ENCODE results near the gene GK2.

The GK2 gene
- total RNA-seq: 0 to 0.99 (median 0) reads per million in 17 experiments

DNA sequence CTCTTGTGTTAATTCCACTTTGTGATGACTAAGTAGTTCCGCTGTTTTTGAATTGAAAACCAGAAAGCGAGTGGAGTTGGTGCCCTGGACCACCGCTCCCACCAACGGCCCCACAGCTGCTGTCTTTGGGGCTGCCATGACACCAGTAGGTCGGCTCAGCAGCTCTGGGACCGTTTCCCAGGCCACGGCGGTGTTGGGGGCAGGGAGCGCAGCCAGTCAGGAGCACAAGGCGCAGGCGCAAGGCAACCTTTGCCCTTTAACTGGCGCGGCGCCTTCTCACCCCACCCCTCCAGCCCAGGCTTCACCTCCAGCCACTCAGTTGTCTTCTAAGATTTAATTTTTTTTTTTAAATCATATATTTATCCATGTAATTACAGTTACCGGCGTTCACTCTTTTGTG, at the start of gene GK2:
Gene GK2 (minus strand): TSS at position 166 of the 400 bp plus-strand sequence. CDS start 28 bp downstream, at position 138.
- no peak for DNase-seq

DNA sequence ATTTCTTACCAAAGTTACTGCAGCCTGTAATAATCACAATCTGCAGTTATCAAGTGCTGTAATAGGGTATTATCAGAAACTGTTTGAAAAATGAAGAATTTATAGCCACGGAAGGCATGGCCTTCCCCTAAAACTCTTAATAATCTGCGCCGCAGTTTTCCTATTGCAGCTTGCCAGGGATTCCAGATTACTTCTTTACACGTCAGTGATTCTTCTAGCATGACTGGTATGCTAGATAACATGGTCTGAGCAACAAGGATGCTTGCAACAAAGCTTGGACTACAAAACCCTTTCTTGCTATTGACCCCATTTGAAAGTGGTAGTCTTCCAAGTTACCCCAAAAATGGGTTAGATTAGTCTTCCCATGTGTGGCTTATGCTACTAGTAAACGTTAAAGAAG, 47.2 kb upstream of the GK2 start:
- DNase-seq: no peak

DNA sequence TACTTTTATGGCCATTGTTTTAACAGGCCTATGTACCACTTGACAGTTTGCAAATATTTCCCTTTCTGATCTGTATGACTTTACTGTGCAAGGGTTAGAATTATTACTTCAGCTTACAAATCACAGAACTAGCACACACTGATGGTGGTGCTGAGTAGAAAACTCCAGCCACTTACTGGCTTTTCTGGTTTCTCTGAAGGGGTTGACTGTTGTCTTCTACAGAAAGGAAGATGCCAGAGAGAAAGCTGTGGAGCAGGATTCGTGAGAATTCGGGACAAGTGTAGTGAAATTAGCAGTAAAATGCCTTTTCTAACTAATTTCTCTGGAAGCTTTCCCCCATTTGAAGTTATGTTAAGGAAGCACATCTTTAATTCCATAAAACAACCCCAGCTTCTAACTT, 46.6 kb upstream of the GK2 start:
- DNase-seq: no peak

DNA sequence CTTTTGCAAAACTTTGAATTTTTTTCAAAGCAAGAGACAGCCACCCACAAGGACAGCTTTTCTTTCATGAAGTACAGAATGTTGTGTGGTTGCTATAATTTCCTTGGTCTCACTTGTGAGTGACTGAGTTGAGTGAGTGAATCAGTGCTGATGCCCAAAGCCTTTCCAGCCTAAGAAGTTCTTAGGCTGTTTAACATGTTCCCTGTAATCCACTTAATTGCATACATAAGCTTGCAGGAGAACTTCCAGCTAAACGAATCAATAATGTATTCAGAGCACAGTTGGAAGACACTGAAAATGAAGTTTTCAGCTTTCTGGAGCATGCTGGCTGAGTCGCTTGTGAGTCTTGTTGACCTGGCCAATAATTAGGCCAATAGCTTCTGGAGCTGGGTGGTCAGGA, 42.0 kb upstream of the GK2 start:
- DNase-seq: no peak

DNA sequence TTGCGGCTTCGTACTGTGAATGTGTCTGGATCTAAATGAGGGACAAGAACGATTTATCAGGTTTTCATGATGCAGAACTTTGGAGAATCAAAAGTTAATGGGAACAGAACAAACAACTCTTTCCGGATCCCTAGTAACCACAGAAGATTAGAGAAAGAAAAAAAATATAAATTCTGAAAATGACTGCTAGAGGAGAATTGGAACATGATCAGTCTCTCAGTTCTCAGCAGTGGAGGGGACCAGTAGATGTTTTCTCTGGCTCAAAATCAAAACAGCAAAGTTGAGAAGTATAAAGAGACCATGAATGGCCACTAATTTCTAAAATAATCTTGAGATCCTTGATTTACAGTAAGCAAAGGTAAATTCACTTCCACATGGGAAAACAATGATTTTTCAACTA, 38.1 kb upstream of the GK2 start:
- no peak for DNase-seq

DNA sequence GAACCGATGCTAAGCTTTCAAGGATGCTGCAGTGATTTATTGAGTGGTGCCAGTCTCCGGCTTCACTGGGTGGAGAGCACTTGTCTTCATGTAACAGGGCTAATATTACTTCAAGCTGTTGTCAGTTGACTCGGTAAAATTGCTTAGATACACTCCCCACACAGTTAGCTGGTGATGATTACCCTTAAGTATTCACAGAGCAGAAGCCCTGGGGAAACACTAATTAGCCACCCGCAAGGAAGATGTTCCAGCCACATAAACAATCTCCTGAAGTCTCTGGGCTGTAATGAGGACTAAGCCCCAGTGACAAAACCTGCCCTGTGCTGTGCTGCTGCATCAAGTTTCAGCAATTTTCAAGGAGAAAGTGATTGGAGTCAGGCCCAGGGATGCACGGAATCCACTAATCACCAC, 37.3 kb upstream of the GK2 start:
- no peak for DNase-seq

DNA sequence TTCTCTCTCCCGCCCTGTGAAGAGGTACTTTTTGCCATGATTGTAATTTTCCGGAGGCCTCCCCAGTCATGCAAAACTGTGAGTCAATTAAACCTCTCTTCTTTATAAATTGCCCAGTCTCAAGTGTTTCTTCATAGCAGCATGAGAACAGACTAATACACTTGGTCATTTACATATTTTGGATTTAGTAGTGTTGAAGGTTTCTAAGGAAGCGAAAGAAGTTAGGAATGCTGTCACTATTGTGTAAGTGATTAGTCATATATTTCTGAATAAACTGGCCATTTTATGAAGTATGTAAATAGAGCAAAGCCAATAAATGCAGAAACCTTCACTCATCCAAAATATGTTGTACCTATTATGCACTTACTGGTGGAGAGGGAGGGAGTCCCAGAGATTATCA, 34.4 kb upstream of the GK2 start:
- DNase-seq: no peak

DNA sequence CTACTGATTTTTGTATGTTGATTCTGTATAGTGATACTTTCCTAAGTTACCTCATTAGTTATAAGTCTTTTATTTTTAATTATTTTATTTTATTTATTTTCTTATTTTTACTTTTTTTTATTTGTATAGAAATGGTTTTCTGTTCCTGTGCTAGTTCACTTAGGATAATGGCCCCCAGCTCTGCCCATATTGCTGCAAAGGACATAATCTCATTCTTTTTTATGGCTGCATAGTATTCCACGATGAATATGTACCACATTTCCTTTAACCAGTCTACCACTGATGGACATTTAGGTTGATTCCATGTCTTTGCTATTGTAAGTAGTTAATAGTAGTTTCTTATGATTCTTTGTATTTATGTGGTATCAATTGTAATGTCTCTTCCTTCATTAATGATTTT, 31.5 kb upstream of the GK2 start:
- no peak for DNase-seq

DNA sequence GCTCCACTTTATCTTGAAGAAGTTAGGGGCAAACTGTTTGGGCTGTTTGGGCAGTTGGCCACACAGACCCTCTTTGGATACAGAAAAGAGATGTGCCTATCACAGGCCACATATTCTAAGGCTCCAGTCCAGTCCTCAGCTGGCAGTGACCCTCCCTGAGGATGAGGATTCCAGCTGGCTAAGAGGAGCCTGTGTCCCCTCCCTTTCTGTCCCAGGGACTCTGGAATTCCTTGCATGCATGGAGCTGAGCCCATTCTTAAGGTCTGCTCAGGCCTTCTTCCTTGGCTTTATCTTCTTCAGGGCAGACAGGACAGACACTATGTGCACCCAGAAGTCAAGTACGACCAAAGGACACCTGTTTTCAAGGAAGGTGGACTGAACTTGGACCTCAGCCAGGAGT, 23.8 kb upstream of the GK2 start:
- no peak for DNase-seq

DNA sequence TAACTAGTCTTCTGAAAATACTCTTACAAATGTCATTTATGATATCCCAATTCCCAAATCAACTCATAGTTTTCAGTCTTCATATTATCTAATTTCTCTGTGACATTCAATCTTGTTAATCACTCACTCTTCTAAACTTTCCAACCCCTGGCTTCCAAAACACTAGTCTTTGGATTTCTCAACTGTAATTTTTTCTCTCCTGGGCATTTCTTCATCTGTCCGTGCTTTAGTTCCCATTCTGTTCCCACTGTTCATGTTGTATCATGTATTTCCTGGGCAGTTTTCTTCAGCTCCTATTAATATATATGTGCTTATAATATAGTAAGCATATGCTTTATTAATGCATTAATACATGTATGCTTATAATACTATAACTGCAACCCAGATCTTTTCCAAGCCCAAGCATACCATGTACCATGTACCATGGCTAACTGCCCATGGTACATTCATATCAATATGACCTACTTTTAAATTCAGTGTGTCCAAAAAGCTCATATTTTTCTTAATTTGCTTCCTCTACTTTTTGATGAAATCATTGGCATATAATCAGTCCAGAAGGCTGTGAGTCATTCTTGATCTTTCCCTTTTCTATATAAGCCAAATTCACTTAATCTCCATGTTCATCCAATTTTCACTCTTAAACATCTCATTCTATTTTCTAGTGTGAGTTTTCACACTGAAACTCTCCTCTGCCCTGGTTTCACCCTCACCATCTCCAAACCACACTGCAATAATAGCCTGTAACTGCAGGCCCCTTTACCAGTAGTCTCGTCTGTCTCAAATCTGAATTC, 21.3 kb upstream of the GK2 start:
- no peak for DNase-seq

DNA sequence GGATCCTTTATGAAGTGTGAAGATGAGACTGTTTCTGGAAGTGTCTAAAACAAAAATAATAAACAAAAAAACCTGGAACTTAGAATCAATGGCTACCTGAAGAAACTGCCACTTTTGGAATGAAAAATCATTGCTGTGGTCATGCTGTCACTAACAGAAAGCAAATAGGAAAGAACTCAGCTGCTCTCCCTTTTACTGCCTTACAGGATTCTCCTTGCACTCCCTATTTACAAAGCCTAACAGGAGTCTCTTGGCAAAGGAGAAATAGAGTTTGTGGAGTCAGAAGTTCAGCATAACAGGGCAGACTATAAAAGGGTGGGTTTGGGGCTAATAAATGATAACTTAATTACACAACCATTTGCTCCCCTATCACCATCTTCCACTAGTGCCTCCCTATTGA, 19.0 kb upstream of the GK2 start:
- DNase-seq: no peak

DNA sequence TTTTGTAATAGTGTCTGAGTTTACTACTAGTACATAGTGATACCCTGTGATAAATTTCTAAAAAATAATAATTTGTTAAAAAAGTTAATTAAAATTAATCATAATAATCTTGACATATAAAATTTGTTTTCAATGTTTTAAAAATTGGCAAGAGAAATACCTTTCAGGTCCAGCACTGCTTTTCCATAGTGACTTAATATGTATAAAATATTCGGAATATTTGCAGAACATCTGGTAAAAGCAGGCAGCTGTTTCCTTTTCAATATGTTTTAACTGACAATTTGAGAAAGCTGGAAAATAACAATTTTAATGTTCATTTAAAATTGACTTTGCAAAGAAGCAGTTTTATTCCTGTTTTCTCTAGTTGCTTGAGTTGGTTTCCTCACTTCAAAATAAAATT, 17.6 kb upstream of the GK2 start:
- no peak for DNase-seq

DNA sequence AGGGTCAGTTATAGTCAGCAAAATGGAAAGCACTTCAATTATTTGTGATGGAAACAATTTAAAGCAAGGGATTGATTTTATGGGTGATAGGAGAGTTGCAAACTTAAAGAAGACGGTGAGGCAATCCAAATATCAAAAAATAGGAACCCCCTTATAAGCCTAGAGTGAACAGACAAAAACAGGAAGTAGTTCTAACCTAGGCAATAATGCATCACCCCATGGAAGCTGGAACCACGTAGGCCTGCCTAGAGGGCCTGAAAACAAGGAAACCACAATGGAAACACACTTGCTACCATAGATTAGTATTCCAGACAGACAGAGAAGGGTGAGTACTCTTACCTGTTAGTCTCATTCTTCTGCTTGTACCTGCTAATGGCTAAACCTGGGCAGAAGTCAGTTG, 13.5 kb upstream of the GK2 start:
- DNase-seq: peak in 3 of 4 experiments; percentile 9 to 21 (median 15)

DNA sequence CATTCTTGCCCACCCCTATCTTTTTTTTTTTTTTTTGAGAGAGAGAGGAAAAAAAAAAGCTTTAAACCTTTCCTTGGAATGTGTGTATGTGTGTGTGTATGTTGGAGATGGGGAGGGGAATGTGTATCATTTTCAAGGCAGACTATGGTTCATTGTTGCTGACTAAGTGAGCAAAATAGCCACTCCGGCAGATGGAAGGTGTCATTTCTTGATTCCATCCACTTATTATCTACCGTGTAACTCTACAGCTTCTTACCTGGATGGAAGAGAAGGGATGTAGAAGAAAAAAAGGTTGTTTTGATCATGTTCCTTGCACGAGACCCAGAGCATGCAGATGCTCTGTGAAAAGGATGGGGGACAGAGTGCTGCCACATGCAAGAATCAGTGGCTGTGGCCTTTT, 5.9 kb upstream of the GK2 start:
- no peak for DNase-seq

DNA sequence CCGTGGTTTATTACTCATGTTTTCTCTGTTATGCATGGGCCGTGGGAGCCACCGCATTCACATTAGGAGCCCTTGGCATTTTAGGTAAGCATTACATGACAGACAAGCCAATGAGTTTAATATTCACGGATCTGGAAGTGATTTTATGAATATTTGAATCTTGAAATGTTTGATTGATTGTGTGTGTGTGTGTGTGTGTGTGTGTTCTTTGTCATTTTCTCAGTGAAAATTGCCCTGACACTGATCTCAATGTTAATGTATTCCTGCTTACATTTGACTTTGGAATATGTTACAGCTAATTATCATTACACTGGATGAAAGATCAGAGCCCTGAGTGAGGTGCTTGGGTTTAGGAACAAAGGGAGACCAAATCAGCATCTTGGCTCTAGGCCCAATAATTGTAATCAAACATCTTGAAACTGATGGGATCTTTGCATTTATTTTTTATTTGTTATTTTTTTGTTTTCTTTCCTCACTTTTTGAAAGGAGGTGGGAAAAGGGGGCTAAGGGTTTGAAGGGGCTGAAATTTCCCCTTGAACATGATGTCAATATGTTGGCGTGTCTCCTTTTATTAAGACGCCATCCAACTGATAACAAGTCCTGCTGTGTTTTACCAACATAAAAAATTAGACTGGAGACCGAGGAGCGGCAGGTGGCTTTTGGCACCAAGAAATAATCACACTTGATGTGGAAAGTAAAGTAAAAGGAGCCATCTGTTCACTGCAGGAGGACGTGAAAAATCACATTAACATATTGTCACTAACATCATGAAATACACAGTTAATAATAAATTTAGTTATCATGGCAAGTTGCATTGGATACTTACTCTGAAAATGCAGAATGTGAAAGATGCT, 5.2 kb upstream of the GK2 start:
- DNase-seq: no peak

DNA sequence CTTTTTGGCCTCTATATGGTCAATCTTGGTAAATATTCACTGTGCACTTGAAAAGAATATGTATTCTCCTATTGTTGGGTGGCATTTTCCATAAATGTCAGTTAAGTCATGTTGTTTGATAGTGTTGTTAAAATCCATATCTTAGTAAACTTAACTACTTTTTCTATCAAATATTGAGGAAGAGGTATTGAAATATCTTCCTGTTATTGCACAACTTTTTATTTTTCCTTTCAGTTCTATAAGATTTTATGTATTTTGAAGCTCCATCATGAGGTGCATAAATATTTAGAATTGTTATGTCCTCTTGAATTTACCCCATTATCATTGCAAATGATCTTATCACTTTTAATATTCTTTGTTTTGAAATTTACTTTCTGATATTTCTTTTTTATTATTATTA, 3.4 kb downstream of the GK2 start:
- DNase-seq: no peak

DNA sequence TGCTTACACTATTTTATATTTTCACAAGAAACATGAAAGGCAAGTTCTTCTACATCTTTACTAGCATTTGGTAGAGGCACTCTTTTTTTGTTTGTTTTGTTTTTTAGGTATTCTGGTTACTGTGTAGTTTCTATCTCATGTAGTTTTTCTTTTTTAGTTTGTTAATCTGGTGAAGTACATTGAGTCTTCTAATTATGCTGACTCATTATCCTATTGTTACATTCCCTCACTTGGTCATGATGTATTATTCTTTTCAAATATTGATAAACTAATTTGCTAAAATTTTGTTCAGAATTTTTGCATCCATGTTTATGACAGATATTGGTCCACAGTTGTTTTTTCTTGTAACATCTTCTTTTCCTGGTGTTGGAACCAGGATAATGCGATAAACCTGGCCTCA, 4.7 kb downstream of the GK2 start:
- no peak for DNase-seq

DNA sequence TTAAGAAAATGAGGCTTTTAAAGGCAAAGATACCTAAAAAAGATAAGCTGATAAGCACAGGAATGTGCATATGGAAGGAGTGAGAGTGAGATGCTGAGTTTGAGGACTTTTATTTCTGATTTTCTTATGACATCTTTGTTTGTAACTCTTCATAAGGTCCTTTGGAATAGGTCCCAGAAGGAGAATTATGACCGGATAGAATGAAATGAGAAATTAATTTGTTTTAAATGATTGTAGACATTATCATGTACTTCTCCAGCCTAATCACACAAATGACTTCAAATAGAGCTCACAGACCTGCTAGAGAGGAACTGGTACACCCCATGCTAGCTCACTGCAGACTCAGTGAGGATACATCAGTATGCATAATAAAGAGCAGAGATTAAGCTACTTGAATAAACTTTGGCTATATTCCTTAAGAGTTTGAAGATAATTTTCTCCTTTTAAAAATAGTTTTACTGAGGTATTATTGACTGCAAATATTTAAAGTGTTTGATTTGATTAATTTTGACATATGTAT, 5.6 kb downstream of the GK2 start:
- no peak for DNase-seq

DNA sequence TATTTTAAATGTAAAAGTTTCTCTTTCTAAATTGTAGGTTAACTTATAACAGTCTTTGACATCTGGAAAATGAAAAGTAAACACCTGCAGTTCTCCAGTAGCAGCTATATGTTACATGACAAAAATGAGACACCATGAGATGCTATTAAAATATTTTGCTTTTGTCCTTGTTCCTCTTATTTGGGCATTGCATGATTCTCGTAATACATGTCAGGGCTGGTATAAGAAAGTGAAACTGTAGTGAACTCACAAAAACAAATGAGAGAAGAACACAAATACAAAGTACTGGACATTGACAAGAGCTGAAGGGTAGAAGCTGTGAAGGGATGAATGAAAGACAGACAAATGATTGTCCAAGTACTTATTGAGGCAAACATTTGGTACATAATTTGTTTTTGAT, 9.0 kb downstream of the GK2 start:
- no peak for DNase-seq

DNA sequence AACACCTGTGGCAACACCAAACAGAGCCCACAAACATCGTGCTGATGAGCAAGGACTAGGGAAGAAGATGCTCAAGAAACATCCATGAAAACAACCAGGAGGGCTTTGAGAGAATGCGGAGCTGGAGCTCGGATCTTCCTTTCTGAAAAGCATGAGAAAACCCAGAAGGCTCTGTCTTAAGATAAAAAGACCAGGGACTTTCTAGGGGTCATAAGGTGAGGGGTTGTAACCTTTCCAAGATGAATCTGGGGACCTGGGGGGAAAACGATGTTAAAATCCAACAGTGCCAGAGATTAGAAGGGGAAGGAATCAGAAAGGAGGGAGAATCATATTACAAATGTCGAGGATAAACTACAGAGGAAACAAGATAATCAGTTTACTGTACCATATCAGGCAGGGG, 10.1 kb downstream of the GK2 start:
- DNase-seq: no peak

DNA sequence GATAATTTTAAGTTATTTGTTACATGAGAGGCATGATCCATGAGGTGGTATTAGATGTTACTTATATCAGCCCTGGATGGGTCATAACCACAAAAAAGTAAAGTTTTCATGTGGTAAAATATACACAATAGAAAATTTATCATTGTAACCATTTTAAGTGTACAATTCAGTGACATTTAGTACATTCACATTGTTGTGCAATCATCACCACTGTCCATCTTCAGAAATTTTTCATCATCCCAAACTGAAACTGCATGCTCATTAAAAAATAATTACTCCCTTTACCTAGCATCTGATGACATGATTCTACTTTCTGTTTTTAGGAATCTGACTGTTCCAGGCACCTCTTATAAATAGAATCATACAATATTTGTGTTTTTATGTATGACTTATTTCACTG, 11.2 kb downstream of the GK2 start:
- no peak for DNase-seq

DNA sequence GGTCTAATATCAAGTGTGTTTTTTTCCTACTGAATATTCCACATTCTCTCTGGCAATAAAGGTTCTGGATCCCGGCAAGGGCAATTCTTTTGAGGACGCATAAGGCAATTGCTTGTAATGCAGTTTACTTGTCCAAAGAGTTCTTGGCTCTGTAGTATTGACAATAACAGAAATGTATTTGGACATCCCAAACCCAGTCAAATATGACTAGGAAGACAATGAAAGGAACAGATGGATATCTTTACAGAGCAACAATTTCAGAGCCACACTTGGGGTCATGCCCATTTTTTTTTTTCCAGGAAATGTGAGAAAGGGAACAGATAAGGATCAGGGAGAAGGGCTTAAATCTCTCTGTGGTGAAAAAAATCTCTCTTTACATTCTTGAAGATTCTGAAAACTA, 12.2 kb downstream of the GK2 start:
- no peak for DNase-seq

DNA sequence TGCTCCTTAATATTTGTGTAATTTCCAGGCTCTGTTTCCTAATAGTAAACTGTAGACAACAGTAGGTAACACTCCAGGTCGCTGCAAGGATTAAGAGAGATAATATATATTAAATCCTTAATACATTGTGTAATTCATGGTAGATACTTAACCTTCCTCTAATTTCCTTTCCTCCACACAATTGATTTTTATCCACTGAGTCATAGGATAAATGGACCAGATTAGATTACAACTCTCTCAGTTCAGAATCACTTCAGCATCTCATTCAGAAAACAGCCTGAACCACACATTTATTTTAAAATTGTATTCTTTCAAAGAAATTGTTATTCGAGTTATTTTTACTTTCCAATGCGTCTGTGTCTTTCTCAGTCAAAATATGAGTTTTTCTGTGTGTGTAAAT, 17.1 kb downstream of the GK2 start:
- no peak for DNase-seq

DNA sequence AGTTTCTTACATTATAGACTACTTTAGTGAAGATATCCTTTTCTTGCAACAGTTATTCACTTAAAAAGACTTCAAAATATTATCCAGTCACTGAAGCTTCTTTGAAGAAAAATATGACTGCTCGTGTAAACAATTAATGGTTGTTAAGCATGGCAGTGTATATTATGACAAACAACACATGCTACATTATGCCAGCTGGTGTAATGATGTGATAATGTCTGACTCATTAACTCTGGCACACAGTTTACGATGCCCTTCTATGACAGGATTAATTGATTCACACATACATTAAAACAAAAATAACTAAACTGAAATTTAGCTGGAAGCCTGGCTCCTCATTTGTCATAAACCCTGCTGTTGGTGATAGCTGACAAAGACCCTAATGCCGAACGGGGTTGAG, 22.4 kb downstream of the GK2 start:
- no peak for DNase-seq
